AG10803 (cell line): ENCODE measurements around the gene NUP93.

ENCODE experiments used
- DNase-seq: peaks from one replicate; pipeline ENCODE4 v3.0.0; 2010; ENCODE audit warnings: low read depth
- H3K4me3 ChIP-seq: 2 replicates; pipeline ENCODE4 v1.5.1; 2011; ENCODE audit warnings: mild to moderate bottlenecking, low read length, control low read depth
- CTCF ChIP-seq: conservative IDR thresholded peaks from 2 replicates; pipeline ENCODE4 v1.5.1; 2011; ENCODE audit warnings: mild to moderate bottlenecking, low read length, control low read depth, inconsistent platforms

Gene NUP93

GRCh38 chr16:56886826-56887225 lies 156.9 kb downstream of the NUP93 start:
- H3K4me3 ChIP-seq: no peak overlapping the region
- no peak for DNase-seq
- TF ChIP-seq CTCF: no peak

GRCh38 chr16:56888806-56889205 lies 158.9 kb downstream of the NUP93 start:
- no peak for TF ChIP-seq CTCF
- DNase-seq: no peak
- H3K4me3 ChIP-seq: no peak overlapping the region

- no peak for DNase-seq
- no peak overlapping the region for H3K4me3 ChIP-seq
- TF ChIP-seq CTCF: no peak
Observed at GRCh38 chr16:56889206-56889605, 159.3 kb downstream of the NUP93 start.

GRCh38 chr16:56891685-56892084 lies 161.8 kb downstream of the NUP93 start:
- no peak for DNase-seq
- no peak for TF ChIP-seq CTCF
- no peak overlapping the region for H3K4me3 ChIP-seq

- no peak overlapping the region for H3K4me3 ChIP-seq
- DNase-seq: no peak
- no peak for TF ChIP-seq CTCF
Observed at GRCh38 chr16:56892705-56893104, 162.8 kb downstream of the NUP93 start.

- TF ChIP-seq CTCF: no peak
- no peak for DNase-seq
- H3K4me3 ChIP-seq: no peak overlapping the region
Observed at GRCh38 chr16:56894331-56894917, 164.5 kb downstream of the NUP93 start.

GRCh38 chr16:56895813-56896212 lies 165.9 kb downstream of the NUP93 start:
- no peak for TF ChIP-seq CTCF
- no peak for DNase-seq
- no peak overlapping the region for H3K4me3 ChIP-seq
